ENCODE results near the gene FYCO1.

DNA sequence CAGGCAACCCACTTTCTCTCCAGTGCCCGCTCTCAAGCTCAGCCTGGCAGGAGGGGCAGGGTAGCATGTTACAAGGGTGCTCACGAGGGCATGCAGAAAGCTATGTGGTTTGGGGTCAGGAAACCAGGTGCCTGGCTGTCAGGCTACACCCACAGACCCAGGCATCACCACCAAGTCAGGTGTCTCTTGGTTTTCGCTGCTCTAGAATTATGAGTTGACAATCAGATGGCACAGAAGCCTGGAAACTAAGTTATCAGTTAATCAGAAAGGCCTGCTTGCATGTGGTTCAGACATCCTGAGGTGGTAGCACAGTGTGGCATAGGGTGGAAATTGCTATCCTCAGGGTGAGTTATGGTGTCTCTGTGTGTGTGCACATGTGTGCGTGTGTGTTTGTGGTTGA lies 125.5 kb downstream of the FYCO1 start:
- no peak for TF ChIP-seq EZH2 (IDR thresholded peaks at IDR 0.05; ENCODE audit: low read length, missing control alignments)
- TF ChIP-seq, protein P1, sequence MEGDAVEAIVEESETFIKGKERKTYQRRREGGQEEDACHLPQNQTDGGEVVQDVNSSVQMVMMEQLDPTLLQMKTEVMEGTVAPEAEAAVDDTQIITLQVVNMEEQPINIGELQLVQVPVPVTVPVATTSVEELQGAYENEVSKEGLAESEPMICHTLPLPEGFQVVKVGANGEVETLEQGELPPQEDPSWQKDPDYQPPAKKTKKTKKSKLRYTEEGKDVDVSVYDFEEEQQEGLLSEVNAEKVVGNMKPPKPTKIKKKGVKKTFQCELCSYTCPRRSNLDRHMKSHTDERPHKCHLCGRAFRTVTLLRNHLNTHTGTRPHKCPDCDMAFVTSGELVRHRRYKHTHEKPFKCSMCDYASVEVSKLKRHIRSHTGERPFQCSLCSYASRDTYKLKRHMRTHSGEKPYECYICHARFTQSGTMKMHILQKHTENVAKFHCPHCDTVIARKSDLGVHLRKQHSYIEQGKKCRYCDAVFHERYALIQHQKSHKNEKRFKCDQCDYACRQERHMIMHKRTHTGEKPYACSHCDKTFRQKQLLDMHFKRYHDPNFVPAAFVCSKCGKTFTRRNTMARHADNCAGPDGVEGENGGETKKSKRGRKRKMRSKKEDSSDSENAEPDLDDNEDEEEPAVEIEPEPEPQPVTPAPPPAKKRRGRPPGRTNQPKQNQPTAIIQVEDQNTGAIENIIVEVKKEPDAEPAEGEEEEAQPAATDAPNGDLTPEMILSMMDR (conservative IDR thresholded peaks at IDR 0.05 in 1 of 2, IDR thresholded peaks at IDR 0.05 in 1 of 2; ENCODE audit: low read depth in 1 of 2, low read length in 2 of 2), result no peak

Data from fibroblast of lung (primary cell).